GM18505 (cell line): ENCODE results near the gene AP2B1.
"Not testable (repeated sequence)": the region's sequence is repeated elsewhere in the genome, so short reads cannot be mapped to it uniquely, and the experiment has no call there.

Source experiments
- ATAC-seq: cut with Tn5 transposase; IDR thresholded peaks from one replicate; pipeline ENCODE4 v1.9.1; 2021; ENCODE audit not compliant: unreplicated experiment
- POLR2A ChIP-seq: IDR thresholded peaks from 4 replicates; pipeline ENCODE4 v1.6.1; 2011; ENCODE audit warnings: borderline replicate concordance; ENCODE audit not compliant: insufficient read depth, insufficient read length; ENCODE audit errors: extremely low read depth

Gene AP2B1

DNA sequence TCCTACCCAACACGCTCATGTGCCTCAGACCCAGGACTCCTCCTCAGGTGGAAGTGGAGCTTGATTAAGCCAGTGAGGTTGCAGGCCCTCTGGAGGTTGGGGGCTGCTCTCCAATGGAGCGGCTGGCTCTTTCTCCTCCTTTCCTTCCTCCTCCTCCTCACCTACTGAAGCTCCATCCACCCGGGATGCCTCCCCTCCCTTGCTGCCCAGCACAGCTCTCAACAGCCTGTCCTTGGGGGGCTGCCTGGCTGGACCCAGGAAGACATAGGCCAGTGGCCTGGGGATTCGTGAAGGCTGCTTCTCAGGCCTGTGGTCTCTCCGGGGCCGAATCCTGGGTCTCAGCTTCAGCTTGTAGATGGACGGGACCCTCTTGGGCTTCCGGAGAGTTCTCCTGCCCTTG is 157.7 kb downstream of the AP2B1 start:
- TF ChIP-seq POLR2A, result no peak
- no peak for ATAC-seq

DNA sequence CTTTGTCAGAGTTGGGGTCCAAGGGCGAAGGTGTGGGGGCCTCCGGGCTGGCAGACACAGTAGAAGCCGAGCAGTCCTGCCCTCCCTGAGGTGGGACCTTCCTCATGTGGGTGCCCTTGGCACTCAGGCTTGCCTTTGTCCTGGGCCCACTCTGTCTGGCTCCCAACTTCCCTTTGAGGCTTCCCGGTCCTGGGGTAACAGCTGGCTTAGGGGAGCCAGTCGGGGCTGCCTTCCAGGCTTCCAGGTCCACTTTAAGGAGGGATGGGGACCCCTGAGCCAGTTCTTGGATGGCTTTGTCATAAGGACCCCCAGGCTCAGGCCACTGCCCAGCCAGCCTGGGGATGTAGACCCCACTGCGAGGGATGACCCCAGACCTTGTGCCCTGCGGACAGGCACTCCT is 158.1 kb downstream of the AP2B1 start:
- ATAC-seq, result no peak

DNA sequence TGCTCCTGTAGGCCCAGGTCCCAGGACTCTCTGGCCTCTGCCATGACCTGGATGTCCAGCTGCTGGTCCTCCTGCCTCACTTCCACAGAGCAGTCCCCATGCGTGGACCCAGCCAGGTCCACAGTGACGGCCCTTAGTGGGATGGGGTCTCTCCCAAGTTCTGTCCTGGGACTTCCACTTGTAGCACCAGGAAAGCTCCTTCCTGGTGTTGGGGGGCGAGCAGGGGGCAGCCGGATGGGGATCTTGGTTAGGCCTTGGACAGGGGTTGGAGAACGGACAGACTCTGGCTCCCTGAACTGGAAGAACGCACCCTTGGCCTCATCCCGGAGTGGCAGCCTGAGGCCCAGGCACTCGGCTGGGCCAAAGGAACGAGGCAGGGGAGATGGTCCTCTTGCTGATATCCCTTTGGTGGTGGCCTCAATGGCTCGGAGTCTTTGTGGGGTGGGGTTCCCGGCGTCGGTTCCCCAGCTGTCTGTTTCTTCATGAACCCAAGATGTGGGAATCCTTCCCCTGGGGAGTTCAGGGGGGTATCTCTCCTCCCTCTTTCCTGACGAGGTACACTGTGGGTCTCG is 158.7 kb downstream of the AP2B1 start:
- TF ChIP-seq POLR2A, result no peak
- no peak for ATAC-seq

More for the DNA sequence above, 158.1 kb downstream of the AP2B1 start:
- TF ChIP-seq POLR2A, result no peak

DNA sequence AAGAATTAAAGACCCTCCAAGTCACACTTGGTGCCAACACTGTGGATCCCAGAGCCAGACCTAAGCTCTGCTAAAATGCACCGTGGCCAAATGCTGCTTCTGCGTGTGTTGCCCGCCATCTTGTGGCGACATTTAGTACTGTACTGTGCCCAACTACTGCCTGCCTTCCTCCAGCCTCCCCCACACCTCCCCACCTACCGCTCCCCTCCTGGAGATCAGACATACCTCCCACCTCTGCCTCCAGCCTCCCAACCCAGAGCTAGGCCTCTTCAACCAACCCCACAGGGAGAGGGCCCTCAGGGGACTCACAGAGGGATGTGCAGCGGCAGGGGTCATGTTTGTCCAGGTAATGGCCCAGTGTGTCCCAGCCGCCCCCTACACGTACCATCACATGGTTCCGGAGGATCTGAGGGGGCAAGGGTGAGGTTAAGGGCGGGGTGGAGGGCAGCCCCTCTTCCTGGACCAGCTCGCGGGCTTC is 160.5 kb downstream of the AP2B1 start:
- ATAC-seq, result no peak
- no peak for TF ChIP-seq POLR2A

DNA sequence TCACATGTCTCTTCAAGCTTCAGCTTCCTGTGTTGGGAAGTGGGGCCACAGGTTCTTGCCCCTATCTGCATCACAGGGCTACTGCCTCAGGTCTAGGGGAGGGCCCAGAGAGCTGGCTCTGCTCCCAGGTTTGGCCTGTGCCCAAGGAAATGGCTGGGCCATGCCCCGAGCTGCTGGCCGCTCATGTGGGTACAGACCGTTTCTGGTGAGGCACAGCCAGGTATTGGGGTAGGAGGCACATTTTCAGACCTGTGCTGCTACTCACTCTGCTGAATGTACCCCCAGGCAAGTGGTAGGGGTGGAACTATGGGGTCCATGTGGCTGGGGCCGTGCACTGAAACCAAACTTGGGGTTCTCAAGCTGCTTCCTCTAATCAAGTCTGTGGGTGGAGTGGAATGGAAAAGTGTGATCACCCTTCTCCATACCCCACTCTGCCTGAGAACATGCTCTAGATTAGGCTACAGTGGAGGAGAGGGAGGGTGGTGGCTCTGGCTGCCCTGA is 161.3 kb downstream of the AP2B1 start:
- no peak for ATAC-seq
- no peak for TF ChIP-seq POLR2A

DNA sequence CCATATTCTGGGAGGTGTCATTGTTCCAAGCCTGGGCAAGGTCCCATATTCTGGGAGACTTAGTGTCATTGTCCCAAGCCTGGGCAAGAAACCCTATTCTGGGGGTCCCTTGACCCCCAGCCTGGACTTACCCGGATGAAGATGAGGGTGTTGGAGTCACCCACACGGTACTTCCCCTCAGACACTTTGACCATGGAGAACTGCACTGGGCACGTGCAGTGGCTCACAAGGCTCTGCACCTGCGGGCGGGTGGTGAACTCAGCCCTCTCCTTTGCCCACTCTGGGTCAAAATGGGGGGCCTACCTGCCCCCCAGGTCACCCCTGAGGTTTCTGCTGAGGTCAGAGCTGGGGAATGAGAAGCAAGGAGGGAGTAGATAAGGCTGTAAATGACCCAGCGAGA is 161.9 kb downstream of the AP2B1 start:
- TF ChIP-seq POLR2A, result no peak
- no peak for ATAC-seq

DNA sequence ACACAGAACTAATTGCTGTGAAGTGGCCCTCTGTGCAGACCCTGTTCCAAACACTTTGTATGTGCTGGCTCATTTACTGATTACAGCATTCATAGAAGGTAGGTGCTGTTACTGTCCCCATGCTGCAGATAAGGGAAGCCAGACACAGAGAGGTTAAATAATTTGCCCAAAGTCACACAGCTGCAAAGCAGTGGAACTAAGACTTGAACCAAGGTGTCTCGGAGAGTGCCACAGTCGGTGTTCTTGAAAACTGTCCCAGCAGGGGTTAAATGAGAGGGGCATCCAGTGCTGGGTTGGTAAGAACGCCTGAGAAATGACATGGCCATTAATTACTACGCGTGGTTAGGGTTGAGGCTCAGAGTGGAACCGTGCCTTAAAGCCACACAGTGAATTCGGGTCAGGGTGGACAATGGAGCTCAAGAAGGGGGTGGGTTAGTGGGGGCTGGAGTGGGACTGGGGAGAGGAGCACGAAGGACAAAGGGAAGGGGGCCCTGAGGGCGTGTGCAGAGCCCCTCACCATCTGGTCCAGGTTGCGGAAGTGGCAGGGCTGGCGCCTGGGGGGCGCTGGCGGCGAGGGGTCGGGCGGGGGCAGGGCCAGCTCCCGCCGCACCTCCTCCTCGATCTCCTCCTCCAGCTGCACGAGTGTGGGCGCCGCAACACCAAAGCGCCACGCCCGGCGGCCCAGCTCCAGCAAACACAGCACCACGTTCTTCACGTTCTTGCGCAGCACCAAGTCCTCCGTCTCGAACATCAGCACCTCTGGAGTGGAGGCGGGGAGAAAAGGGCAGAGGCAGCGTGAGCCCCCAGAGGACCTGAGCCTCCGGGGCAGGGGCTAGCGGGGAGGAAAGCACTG is 162.7 kb downstream of the AP2B1 start:
- no peak for TF ChIP-seq POLR2A
- ATAC-seq, result no peak

DNA sequence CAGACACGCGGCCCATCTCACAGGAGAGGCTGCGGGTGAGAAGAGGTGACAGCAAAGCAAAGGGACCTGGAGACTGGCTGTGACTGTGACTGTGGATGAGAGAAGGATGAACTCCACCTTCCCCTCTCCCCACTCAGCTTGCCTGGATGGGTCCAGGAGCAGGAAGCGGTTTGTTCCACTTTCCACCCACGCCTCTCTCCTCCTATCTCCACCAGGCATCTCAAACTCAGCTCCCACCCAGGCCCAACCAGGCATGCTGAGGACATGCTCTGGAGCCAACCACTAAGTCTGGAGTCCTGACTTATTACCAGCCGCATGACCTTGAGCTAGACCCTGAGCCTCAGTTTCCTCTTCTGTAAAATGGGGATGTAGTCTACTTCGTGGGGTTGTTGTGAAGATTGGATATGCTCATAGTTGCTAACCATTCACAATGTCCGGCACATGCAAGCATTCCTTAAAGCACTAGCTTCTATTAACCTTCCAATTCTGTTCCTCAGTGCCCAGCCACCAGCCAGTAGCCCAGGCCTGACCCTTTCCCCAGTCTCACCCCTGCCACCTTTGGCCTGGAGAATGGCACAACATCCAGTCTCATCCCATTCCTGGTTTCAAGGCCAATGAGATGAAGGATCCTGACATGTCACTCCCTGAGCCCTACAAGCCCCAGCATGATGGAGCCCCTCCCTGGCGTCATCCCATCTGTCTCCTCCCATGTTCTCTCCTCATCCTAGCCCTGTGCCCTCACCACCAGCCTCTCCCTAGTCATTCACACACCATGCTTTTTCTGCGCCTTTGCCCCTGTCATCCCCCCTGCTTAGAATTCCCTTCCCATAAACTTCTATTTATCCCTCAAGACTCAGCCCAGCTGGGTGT is 163.6 kb downstream of the AP2B1 start:
- TF ChIP-seq POLR2A, result no peak
- no peak for ATAC-seq

DNA sequence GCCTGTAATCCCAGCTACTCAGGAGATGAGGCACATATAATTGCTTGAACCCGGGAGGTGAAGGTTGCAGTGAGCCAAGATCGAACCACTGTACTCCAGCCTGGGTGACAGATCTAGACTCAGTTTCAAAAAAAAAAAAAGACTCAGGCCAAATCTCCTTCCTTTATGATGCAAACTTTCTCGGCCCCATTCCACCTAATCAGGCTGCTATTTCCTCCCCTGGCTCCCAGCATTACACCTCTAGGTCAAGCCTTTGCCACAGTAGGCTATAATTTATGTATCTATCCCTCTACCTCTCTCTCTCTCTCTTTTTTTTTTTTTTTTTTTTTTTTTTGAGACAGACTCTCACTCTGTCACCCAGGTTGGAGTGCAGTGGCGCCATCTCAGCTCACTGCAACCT is 164.4 kb downstream of the AP2B1 start:
- ATAC-seq, result not testable (repeated sequence)

DNA sequence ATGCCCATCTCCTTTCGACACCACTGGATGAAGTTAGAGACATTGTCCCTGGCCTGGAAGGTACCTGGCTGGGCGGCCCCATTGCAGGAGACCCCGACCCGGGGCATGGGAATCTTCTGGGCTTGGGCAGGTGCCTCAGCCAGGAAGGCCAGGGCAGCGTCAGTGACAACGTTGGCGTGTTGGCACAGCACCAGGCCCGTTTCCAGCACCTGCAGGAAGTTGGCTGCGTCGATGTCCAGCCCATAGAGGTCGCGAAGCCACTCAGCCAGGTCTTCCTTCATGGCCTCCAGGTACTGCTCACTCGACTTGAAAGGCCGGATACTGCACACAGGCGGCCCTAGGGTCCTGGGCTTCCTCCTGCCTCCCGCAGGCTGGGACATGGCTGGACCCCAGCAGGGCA is 165.3 kb downstream of the AP2B1 start:
- TF ChIP-seq POLR2A, result no peak

DNA sequence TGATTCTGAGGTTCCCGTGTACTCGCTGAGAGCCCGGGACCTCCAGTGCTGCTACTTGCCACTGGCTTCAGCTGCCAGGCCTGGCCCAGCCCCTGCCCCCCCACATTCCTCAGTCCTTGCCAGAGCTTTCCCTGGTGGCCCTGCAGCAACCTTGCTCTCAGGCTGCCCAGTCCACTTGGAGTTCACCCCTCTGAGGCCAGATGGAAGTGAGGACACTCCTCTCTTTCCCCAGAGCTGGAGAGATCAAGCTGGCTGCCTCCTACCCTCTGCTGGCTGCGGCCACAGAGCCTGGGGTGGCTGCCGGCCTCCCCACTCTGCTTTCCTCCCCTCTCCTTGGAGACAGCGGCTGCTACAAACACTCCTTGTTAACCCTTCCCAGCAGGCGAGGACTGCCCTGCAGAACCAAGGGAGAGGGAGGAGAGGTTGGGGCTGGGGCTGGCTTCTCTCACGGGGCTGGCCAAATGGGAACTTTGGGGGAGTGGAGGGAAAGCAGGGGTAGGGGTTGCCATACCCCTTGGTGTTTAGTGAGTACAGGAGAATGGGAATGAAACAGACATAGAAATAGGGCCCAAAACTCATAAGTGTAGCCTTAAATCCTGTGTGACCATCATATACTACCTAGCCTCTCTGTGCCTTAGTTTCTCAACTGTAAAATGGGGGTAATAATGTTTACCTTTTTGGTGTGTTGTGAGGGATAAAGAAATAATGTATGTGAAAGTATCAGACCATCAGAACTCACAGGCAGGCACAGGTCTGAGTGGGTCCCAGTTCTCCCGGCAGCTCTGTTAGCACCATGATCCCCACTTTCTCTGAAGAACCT is 166.0 kb downstream of the AP2B1 start, which contains the start of gene GAS2L2:
Gene GAS2L2, minus strand, starts transcription at position 295 of the 820 bp plus-strand sequence. CDS start 389 bp downstream, outside the sequence.
- no peak for ATAC-seq
- TF ChIP-seq POLR2A, result no peak

More for the DNA sequence above, 165.3 kb downstream of the AP2B1 start:
- no peak for ATAC-seq

DNA sequence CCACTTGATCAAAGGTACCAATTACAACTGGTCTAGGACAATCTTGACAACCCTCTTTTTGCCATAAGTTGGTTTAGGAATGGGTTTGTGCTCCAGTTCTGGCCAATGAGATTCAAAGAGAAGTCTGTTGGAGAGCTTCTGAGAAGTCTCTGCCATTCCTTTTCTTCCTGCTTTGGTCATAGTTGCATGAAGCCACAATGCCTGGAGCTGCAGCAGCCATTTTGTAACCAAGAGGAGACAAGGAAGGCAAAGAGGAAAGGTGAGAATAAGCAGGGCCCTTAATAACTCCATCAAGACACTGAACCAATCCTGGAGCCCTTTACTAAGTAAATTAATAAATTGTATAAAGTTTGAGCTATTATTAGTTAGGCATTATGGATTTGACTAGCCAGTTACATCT is 170.1 kb downstream of the AP2B1 start:
- no peak for TF ChIP-seq POLR2A
- no peak for ATAC-seq
